Measurements from ENCODE around the gene NEXN. TPM values are rescaled to one million over a fixed set of nuclear protein-coding genes. Genes with fewer than 3 reads are reported as not detected.

The NEXN gene
- total RNA-seq, 2 experiments from 2014 or later, result not detected

DNA sequence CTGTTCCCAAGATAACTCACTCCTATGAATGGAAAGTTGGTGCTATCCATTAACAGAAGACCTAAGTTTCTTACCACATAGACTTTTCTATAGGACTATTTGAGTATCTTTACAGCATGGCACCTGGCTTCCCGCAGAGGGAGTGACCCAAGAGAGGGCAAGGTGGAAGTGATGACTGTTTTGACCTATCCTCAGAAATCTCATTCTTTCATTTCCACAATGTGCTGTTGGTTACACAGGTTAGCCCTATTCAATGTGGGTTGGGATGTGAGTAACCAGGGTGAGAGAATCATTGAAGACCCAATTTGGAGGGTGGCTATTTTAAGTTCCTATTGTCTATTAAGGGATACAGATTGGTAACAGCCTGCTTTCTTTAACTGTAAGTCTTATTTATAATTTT, 38.3 kb upstream of the NEXN start:
- Histone ChIP-seq H3K9me3 (ENCODE audit: low read length) (no peaks in the 10 kb centered on the region), H4K20me1 (ENCODE audit: insufficient read depth, low read length) (no peaks in the 10 kb centered on the region), H3K4me2 (ENCODE audit: low read length) (no peak overlapping the region), H3K79me2 (ENCODE audit: insufficient read depth, low read depth, low read length) (no peaks in the 10 kb centered on the region), H2AFZ (ENCODE audit: low read length) (no peak overlapping the region), H3K4me3 (ENCODE audit: low read depth, low read length, poor library complexity, severe bottlenecking) (no peak overlapping the region), H3K9me2 (ENCODE audit: insufficient read depth, low read length) (no peaks in the 10 kb centered on the region), H3K4me1 (ENCODE audit: insufficient read depth, low read length, poor library complexity, severe bottlenecking) (peaks cover 31% of the 10 kb centered on the region), H3K36me3 (ENCODE audit: insufficient read depth, low read length) (peaks cover 5% of the 10 kb centered on the region), H3K27ac (ENCODE audit: low read depth, low read length, poor library complexity, severe bottlenecking) (no peak overlapping the region)
- BruUV-seq (replicated peaks), result no TSS peak
- intact Hi-C loops (cut with micrococcal nuclease; ENCODE audit: unreplicated experiment), result no loop called here
- ChIA-PET POLR2A (interaction anchor here (1.0 kb wide), 1 partner anchor 8 kb away, joined by 6 read pairs; no protein-coding TSS in a partner anchor), CTCF (ENCODE audit: unreplicated experiment) (no interaction called here)
- TF ChIP-seq, protein P1, sequence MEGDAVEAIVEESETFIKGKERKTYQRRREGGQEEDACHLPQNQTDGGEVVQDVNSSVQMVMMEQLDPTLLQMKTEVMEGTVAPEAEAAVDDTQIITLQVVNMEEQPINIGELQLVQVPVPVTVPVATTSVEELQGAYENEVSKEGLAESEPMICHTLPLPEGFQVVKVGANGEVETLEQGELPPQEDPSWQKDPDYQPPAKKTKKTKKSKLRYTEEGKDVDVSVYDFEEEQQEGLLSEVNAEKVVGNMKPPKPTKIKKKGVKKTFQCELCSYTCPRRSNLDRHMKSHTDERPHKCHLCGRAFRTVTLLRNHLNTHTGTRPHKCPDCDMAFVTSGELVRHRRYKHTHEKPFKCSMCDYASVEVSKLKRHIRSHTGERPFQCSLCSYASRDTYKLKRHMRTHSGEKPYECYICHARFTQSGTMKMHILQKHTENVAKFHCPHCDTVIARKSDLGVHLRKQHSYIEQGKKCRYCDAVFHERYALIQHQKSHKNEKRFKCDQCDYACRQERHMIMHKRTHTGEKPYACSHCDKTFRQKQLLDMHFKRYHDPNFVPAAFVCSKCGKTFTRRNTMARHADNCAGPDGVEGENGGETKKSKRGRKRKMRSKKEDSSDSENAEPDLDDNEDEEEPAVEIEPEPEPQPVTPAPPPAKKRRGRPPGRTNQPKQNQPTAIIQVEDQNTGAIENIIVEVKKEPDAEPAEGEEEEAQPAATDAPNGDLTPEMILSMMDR (conservative IDR thresholded peaks at IDR 0.05; ENCODE audit: low read length), result no peak
- no peak for TF ChIP-seq EZH2phosphoT487 (IDR thresholded peaks at IDR 0.05; ENCODE audit: borderline replicate concordance, low read depth, low read length)
- DNase-seq (ENCODE audit: low spot score), result no peak

DNA sequence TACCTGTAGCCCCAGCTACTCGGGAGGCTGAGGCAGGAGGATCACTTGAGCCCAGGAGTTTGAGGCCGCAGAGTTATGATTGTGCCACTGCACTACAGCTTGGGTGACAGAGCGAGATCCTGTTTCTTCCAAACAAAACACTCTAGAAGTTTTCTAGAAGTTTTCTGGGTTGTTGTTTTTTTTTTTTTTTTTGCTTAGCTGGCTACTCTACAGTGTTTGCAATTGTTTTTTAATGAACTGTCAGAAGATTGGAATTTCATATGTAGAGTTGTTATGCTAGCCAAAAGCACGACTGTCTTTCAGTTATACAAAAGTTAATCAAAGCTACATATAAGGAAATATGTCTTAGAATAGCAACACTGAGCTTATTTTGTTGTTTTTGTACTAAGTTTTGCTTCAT, 30.9 kb upstream of the NEXN start:
- Histone ChIP-seq H3K27ac (ENCODE audit: low read depth, low read length, poor library complexity, severe bottlenecking) (no peak overlapping the region), H3K4me3 (ENCODE audit: low read depth, low read length, poor library complexity, severe bottlenecking) (no peak overlapping the region), H3K36me3 (ENCODE audit: insufficient read depth, low read length) (peaks cover 11% of the 10 kb centered on the region), H4K20me1 (ENCODE audit: insufficient read depth, low read length) (no peaks in the 10 kb centered on the region), H3K4me2 (ENCODE audit: low read length) (no peak overlapping the region), H3K9me3 (ENCODE audit: low read length) (no peaks in the 10 kb centered on the region; the same call in 1 of the 2 replicates), H3K79me2 (ENCODE audit: insufficient read depth, low read depth, low read length) (no peaks in the 10 kb centered on the region), H3K9me2 (ENCODE audit: insufficient read depth, low read length) (no peaks in the 10 kb centered on the region), H3K4me1 (ENCODE audit: insufficient read depth, low read length, poor library complexity, severe bottlenecking) (no peaks in the 10 kb centered on the region), H2AFZ (ENCODE audit: low read length) (no peak overlapping the region)
- CTCF ChIA-PET (ENCODE audit: unreplicated experiment), result no interaction called here
- POLR2A ChIA-PET, result interaction anchor here (0.6 to 1.5 kb wide), 7 partner anchors 9 to 209 kb away, joined by 3 to 6 read pairs (median 3); no protein-coding TSS in a partner anchor
- TF ChIP-seq, protein P1 (conservative IDR thresholded peaks at IDR 0.05; ENCODE audit: low read length), result no peak
- no peak for TF ChIP-seq EZH2phosphoT487 (IDR thresholded peaks at IDR 0.05; ENCODE audit: borderline replicate concordance, low read depth, low read length)
- BruUV-seq (replicated peaks), result no TSS peak
- DNase-seq (ENCODE audit: low spot score), result no peak
- intact Hi-C loops (cut with micrococcal nuclease; ENCODE audit: unreplicated experiment), result no loop called here

DNA sequence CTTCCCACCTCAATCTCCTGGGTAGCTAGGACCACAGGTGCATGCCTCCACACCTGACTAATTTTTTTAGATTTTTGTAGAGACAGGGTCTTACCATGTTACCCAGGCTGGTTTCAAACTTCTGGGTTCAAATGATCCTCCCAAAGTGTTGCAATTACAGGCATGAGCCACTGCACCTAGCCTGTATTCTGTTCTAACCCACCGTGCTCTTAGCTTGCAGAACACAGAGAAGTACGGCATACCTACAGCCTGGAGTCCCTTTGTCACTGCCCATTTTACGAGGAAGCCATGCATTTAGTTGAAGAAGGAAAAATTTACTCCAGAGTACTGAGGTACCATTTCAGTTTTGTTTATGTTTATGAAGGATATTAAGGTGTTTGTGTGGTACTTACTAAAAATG, 29.7 kb upstream of the NEXN start:
- no peak for DNase-seq (ENCODE audit: low spot score)
- H2AFZ ChIP-seq (ENCODE audit: low read length), result no peak overlapping the region
- intact Hi-C loops (cut with micrococcal nuclease; ENCODE audit: unreplicated experiment), result no loop called here
- no peaks in the 10 kb centered on the region; the same call in 1 of the 2 replicates for H3K9me3 ChIP-seq (ENCODE audit: low read length)
- TF ChIP-seq, protein P1 (conservative IDR thresholded peaks at IDR 0.05; ENCODE audit: low read length), result no peak
- no peak for TF ChIP-seq EZH2phosphoT487 (IDR thresholded peaks at IDR 0.05; ENCODE audit: borderline replicate concordance, low read depth, low read length)
- no peaks in the 10 kb centered on the region for H3K4me1 ChIP-seq (ENCODE audit: insufficient read depth, low read length, poor library complexity, severe bottlenecking)
- ChIA-PET CTCF (ENCODE audit: unreplicated experiment) (no interaction called here), POLR2A (interaction anchor here (0.7 to 1.5 kb wide), 7 partner anchors 10 to 210 kb away, joined by 3 to 6 read pairs (median 3); no protein-coding TSS in a partner anchor)
- no peaks in the 10 kb centered on the region for H3K9me2 ChIP-seq (ENCODE audit: insufficient read depth, low read length)
- peaks cover 11% of the 10 kb centered on the region for H3K36me3 ChIP-seq (ENCODE audit: insufficient read depth, low read length)
- H3K4me3 ChIP-seq (ENCODE audit: low read depth, low read length, poor library complexity, severe bottlenecking), result no peak overlapping the region
- H3K27ac ChIP-seq (ENCODE audit: low read depth, low read length, poor library complexity, severe bottlenecking), result no peak overlapping the region
- no TSS peak for BruUV-seq (replicated peaks)
- no peaks in the 10 kb centered on the region for H3K79me2 ChIP-seq (ENCODE audit: insufficient read depth, low read depth, low read length)
- no peak overlapping the region for H3K4me2 ChIP-seq (ENCODE audit: low read length)
- H4K20me1 ChIP-seq (ENCODE audit: insufficient read depth, low read length), result no peaks in the 10 kb centered on the region

Data from OCI-LY7 (cell line).